Measurements from ENCODE around the gene CST4.
"Not testable (repeated sequence)": the region's sequence is repeated elsewhere in the genome, so short reads cannot be mapped to it uniquely, and the experiment has no call there.

CST4 gene

DNA sequence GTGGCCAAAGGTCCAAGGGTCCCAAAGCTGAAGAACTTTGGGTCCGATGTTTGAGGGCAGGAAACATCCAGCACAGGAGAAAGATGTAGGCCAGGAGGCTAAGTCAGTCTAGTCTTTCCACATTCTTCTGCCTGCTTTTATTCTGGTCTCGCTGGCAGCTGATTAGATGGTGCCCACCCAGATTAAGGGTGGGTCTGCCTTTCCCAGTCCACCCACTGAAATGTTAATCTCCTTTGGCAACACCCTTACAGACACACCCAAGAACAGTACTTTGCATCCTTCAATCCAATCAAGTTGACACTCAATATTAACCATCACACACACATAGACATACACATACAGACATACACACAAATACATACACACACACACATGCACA, 29.2 kb downstream of the CST4 start:
- H3K4me1 Mint-ChIP-seq; DNase-seq (ENCODE audit: low spot score in 2 of 2); H3K36me3 Mint-ChIP-seq; H3K4me3 Mint-ChIP-seq; ATAC-seq; H3K27ac Mint-ChIP-seq; H3K9me3 Mint-ChIP-seq: not testable (repeated sequence)

- Mint-ChIP-seq H3K4me3 (no peak overlapping the region), H3K9me3 (no peaks in the 10 kb centered on the region), H3K4me1 (no peaks in the 10 kb centered on the region), H3K36me3 (no peaks in the 10 kb centered on the region), H3K27ac (no peak overlapping the region)
- DNase-seq (ENCODE audit: low spot score in 2 of 2) = no peak
- no peak for ATAC-seq
Measured at GRCh38 chr20:23658989-23659609, 29.7 kb downstream of the CST4 start.

DNA sequence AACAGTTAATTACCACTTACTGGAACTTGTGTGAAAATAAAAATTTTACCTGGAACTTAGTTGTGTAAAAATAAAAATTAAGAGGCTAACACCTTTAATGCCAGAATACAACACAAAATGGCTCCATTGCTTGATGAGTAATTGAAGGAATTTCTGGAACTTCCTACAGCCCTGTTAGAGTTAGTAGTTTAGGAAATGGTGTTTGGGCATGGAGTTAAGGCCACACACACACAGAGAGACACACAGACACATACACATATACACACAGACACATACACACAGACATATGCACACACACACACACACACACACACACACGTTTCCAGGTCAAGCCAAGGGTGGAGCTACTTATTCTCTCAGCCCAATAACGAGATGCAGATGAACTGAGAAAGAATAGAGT, 30.5 kb downstream of the CST4 start:
- no peaks in the 10 kb centered on the region for H3K36me3 Mint-ChIP-seq
- no peak overlapping the region for H3K4me3 Mint-ChIP-seq
- DNase-seq (ENCODE audit: low spot score in 2 of 2) (no peak), ATAC-seq (no peak)
- H3K4me1 Mint-ChIP-seq = no peaks in the 10 kb centered on the region
- H3K27ac Mint-ChIP-seq = no peak overlapping the region
- no peaks in the 10 kb centered on the region for H3K9me3 Mint-ChIP-seq

DNA sequence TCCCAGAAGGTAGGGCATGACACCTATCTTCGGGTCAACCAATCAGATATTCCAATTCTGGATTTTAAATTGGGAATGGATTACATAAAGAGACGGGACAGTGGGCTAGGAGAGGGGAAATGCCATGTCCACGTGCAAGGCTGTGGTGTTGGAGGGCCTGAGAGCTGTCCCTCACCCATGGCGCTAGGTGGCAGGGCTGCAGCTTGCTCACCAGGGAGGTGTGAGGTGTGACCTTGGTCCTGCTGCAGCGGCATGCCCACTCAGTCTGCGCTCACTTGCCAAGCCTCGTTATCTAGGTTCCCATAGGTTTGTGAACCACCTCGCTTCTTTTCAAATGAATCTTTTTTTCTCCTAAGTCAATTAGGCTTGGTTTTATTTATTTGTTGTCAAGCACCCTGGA, 31.6 kb downstream of the CST4 start:
- no peaks in the 10 kb centered on the region for H3K36me3 Mint-ChIP-seq
- ATAC-seq = no peak
- no peak overlapping the region for H3K27ac Mint-ChIP-seq
- H3K4me3 Mint-ChIP-seq = no peak overlapping the region
- H3K4me1 Mint-ChIP-seq = no peaks in the 10 kb centered on the region
- no peak for DNase-seq (ENCODE audit: low spot score in 2 of 2)
- no peaks in the 10 kb centered on the region for H3K9me3 Mint-ChIP-seq

- H3K27ac Mint-ChIP-seq = no peak overlapping the region
- H3K4me1 Mint-ChIP-seq = no peaks in the 10 kb centered on the region
- DNase-seq (ENCODE audit: low spot score in 2 of 2) (no peak), ATAC-seq (no peak)
- no peaks in the 10 kb centered on the region for H3K9me3 Mint-ChIP-seq
- H3K36me3 Mint-ChIP-seq = no peaks in the 10 kb centered on the region
- no peak overlapping the region for H3K4me3 Mint-ChIP-seq
Measured at GRCh38 chr20:23656372-23656771, 32.5 kb downstream of the CST4 start.

DNA sequence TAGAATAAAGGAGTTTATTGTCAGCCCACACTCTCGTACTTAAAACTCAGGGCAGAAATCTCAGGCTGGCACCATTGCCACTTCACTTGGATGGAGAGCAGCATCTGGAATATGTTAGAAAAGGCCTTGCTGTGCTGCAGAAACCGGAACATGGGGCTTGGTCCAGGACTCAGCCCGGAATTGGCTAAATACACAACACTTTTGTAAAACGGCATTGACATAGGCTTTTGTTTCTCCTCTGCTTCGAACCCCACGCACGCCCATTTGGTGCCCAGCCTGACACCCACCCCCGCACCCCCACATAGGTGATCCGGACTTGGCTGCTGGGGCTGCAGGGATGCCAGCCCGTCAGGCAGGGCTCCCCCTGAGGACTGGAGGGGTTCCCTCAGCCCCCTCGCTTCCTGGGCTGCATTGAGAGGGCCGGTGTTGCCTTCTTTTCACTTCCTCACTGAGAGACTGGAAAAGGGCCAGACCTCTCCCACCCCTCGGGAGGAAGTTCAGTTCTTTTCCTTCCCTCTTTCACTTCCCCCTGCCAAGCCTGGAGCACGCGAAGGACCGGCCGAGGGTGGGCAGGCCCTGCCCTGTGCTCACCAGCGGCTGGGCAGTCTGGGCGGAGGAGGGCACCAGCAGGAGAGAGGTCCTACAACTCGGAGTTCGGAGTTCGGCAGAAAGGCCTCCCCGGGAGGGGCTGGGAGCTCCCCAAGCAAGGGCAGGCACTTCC, 33.2 kb downstream of the CST4 start:
- ATAC-seq (no peak), DNase-seq (ENCODE audit: low spot score in 2 of 2) (no peak)
- H3K27ac Mint-ChIP-seq = no peak overlapping the region
- H3K36me3 Mint-ChIP-seq = no peaks in the 10 kb centered on the region
- no peaks in the 10 kb centered on the region for H3K4me1 Mint-ChIP-seq
- H3K9me3 Mint-ChIP-seq = no peaks in the 10 kb centered on the region
- H3K4me3 Mint-ChIP-seq = no peak overlapping the region

DNA sequence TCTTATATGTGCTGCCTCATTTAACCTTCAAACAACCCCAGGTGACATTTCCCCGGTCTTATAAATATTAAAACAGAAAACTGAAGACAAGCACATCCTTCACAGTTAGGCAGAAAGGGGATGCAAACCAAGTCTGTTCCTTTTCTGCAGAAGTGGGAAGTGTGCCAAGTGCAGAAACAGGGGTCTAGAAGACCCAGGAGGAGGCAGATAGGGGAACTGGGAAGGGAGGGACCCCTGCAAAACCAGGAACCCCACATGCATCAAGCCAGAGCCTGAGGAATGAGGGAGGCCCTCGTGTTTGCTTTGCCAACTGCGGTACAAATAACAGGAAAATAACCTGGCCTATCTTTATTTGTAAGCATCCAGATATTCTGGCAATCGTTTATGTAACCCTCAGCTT, 34.1 kb downstream of the CST4 start:
- Mint-ChIP-seq H3K4me1 (no peaks in the 10 kb centered on the region), H3K4me3 (no peak overlapping the region), H3K9me3 (no peaks in the 10 kb centered on the region), H3K27ac (no peak overlapping the region), H3K36me3 (no peaks in the 10 kb centered on the region)
- ATAC-seq = no peak
- DNase-seq (ENCODE audit: low spot score in 2 of 2) = no peak

DNA sequence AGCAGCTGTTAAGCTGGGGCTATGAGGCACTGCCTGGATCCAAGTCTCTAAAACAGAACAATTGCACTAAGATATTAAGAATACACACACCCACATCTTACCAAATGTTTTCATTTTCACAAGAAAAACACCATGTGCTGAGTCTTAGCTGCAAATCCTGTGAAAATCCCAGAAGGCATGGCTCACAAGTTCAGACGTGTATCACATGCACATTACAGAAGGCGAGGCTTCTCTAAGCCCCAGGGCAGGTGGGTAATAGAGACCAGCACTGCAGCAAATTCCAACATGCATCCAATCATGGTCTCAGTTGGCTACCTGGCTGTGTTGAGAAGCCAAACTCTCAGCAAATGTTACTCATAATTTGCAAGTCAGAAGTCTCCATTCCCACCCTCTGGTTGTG, 34.8 kb downstream of the CST4 start:
- ATAC-seq (no peak), DNase-seq (ENCODE audit: low spot score in 2 of 2) (no peak)
- no peaks in the 10 kb centered on the region for H3K9me3 Mint-ChIP-seq
- no peak overlapping the region for H3K4me3 Mint-ChIP-seq
- no peak overlapping the region for H3K27ac Mint-ChIP-seq
- H3K36me3 Mint-ChIP-seq = no peaks in the 10 kb centered on the region
- no peaks in the 10 kb centered on the region for H3K4me1 Mint-ChIP-seq

GRCh38 chr20:23653400-23653938, 35.4 kb downstream of the CST4 start:
- Mint-ChIP-seq H3K9me3 (no peaks in the 10 kb centered on the region), H3K4me3 (no peak overlapping the region), H3K27ac (no peak overlapping the region), H3K4me1 (no peaks in the 10 kb centered on the region), H3K36me3 (no peaks in the 10 kb centered on the region)
- ATAC-seq (no peak), DNase-seq (ENCODE audit: low spot score in 2 of 2) (no peak)

GRCh38 chr20:23652926-23653325, 35.9 kb downstream of the CST4 start:
- H3K27ac Mint-ChIP-seq = no peak overlapping the region

GRCh38 chr20:23652371-23652770, 36.5 kb downstream of the CST4 start:
- DNase-seq (ENCODE audit: low spot score in 2 of 2) (no peak), ATAC-seq (no peak)
- H3K4me3 Mint-ChIP-seq = no peak overlapping the region
- H3K9me3 Mint-ChIP-seq = no peaks in the 10 kb centered on the region
- no peaks in the 10 kb centered on the region for H3K36me3 Mint-ChIP-seq
- H3K4me1 Mint-ChIP-seq = no peaks in the 10 kb centered on the region
- no peak overlapping the region for H3K27ac Mint-ChIP-seq

More at GRCh38 chr20:23652926-23653325, 35.9 kb downstream of the CST4 start:
- Mint-ChIP-seq H3K9me3 (no peaks in the 10 kb centered on the region), H3K4me3 (no peak overlapping the region), H3K36me3 (no peaks in the 10 kb centered on the region), H3K4me1 (no peaks in the 10 kb centered on the region)
- no peak for ATAC-seq
- DNase-seq (ENCODE audit: low spot score in 2 of 2) = no peak

DNA sequence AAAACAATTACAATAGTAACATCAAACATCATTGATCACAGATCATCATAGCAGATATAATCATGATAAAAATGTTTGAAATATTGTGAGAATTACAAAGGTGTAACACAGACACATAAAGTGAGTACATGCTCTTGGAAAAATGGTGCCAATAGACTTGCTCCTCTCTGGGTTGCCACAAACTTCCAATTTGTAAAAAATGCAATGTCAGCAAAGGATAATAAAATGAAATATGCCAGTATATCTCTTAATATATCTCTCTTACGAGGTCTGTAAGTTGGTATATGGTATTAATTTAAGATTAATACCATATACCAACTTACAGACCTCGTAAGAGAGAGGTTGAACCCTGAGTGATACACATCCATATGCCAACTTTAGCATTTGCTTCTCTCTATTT, 37.7 kb downstream of the CST4 start:
- no peak for ATAC-seq
- H3K4me3 Mint-ChIP-seq = no peak overlapping the region
- DNase-seq (ENCODE audit: low spot score in 2 of 2) = no peak
- H3K9me3 Mint-ChIP-seq = no peaks in the 10 kb centered on the region
- no peaks in the 10 kb centered on the region for H3K36me3 Mint-ChIP-seq
- H3K27ac Mint-ChIP-seq = no peak overlapping the region
- H3K4me1 Mint-ChIP-seq = no peaks in the 10 kb centered on the region

DNA sequence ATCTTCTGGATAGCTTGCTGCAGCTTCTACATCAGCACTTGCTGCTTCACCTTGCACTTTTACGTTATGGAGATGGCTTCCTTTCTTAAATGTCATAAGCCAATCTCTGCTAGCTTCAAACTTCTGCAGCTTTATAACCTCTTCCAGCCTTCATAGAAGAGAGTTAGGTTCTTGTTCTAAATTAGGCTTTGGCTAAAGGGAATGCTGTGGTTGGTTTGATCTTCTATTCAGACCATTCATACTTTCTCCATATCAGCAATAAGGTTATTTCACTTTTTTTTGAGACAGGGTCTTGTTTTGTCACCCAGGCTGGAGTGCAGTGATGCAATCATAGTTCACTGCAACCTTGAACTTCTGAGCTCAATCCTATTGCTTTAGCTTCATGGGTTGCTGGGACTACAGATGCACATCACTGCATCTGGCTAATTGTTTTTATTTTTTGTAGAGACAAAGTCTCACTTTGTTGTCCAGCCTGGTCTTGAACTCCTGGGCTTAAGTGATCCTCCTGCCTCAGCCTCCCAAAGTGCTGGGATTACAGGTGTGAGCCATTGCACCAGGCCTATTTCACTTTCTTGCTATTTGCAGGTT, 38.9 kb downstream of the CST4 start:
- Mint-ChIP-seq H3K27ac (no peak overlapping the region), H3K4me3 (no peak overlapping the region), H3K36me3 (no peaks in the 10 kb centered on the region), H3K9me3 (no peaks in the 10 kb centered on the region), H3K4me1 (no peaks in the 10 kb centered on the region)
- ATAC-seq (no peak), DNase-seq (ENCODE audit: low spot score in 2 of 2) (no peak)

- no peak overlapping the region for H3K27ac Mint-ChIP-seq
- no peaks in the 10 kb centered on the region for H3K4me1 Mint-ChIP-seq
- DNase-seq (ENCODE audit: low spot score in 2 of 2) (no peak), ATAC-seq (no peak)
- H3K4me3 Mint-ChIP-seq = no peak overlapping the region
- no peaks in the 10 kb centered on the region for H3K9me3 Mint-ChIP-seq
- H3K36me3 Mint-ChIP-seq = no peaks in the 10 kb centered on the region
Measured at GRCh38 chr20:23649242-23649641, 39.6 kb downstream of the CST4 start.

DNA sequence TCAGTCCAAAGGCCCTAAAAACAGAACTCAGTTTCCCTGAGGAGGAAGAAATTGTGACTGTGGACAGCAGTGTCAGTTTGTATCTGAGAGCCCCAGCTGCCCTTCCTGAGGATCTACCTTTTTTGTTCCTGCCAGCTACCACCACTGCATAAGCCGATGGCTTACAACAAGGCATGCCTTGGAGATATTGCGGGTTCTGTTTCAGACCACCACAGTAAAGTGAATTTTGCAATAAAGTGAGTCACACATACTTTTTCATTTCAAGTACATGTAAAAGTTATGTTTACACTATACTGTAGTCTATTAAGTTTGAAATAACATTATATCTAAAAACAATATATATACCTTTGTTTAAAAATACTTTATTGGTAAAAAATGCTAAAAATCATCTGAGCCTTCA, 41.5 kb downstream of the CST4 start:
- ATAC-seq (no peak), DNase-seq (ENCODE audit: low spot score in 2 of 2) (no peak)
- Mint-ChIP-seq H3K4me3 (no peak overlapping the region), H3K36me3 (no peaks in the 10 kb centered on the region), H3K27ac (no peak overlapping the region), H3K9me3 (no peaks in the 10 kb centered on the region), H3K4me1 (no peaks in the 10 kb centered on the region)
